Stimulated activated CD4-positive, alpha-beta T cell treated with anti-CD3 and anti-CD28 coated beads, TNF-alpha, amount 100 ng/mL, for 1 hour (primary cell): ENCODE results near the gene GRIP1.

Experiments
- DNase-seq, 3 donors: peaks; one replicate each; pipeline ENCODE4 v3.0.0-alpha.2; 2020; ENCODE audit warnings: low read depth in 3 of 3, low spot score in 1 of 3

GRIP1 gene

GRCh38 chr12:66694666-66695613 lies 16.1 kb upstream of the GRIP1 start:
- no peak for DNase-seq

DNA sequence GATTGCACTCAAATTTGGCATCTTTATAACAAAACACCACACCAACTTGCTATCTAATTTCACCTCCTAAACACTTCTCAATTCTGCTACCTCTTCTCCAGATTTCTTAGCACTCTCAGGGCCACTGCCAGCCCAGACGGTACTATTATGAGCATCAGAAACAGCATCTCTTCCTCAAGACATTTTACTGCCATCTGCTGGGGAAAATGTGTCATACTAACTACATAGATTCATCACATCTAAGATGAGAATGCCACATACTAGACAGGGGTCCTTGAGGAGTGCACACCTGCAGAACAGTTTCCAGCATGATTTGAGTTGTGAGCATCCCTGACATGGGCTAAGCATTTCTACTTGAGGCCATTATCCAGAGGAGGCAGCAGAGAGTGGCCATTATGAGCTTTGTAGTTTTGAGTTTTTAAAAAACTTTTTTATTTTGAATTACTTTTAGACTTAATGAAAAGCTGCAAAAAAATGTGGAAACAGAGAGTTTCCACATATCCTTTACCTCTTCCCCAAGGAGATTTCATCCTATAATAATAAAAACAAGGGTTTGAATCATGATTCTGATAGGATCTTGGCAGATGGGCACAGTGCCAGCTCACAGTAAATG lies 15.1 kb upstream of the GRIP1 start:
- no peak for DNase-seq

- DNase-seq: no peak
Measured at GRCh38 chr12:66692986-66693385, 14.1 kb upstream of the GRIP1 start.

DNA sequence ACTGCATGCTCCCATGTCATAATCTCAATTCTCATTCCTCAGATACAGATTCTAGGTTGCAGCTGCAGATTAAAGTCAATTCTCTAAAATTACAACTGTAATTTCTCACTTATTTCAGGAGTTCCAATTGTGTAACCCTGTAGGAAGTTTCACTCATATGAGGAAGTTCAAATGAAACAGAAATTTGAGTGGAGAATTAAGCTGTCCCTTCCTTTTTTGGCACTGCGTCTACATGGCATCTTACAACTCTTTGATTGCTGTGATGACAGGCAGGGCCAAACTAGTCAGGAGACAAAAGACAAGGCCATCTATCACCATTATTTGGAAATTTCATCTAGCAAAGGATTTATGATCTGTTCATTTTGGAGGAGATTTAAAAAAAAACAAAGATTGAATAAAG lies 13.3 kb upstream of the GRIP1 start:
- no peak for DNase-seq

GRCh38 chr12:66688846-66689439 lies 10.1 kb upstream of the GRIP1 start:
- no peak for DNase-seq

DNA sequence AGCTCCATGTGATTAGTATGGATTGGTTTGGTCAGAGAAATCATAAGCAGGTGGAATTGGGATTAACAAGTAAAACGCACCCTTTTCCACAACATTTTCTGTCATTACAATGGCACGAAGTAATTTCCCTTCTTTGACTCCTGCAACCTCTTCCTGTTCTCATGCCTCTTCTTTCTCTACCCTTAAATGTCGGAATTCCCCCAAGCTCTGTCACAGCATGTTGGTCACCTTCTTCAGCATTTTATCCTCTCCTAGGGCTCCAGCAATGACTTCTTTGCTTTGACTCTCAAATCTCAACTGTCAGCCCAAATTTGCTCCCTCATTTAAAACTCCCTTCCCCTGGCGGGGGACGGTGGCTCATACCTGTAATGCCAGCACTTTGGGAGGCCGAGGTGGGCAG lies 5.3 kb upstream of the GRIP1 start:
- no peak for DNase-seq

GRCh38 chr12:66683822-66684221 lies 4.9 kb upstream of the GRIP1 start:
- DNase-seq: no peak

GRCh38 chr12:66683073-66683472 lies 4.2 kb upstream of the GRIP1 start:
- DNase-seq: no peak

- no peak for DNase-seq
Measured at GRCh38 chr12:66679461-66680084, 697 bp upstream of the GRIP1 start.

DNA sequence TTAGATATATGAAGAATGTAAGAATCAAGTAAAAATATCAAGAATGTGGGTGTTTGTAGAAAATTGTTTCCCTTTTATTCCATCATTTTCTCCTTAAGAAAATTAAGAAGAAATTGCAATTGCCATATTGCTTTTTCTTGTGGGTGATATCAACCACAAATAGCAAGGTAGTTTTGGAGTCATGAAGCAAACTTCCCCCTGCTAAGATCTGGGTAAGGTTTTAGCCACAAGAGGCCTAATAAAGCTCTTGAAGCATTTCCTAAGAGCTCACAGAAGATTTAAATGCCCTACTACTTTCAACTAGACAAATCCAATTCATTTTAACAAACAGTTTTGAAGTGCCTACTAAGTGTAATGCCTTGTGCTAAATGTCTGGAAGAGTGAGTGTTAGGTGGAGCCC lies 2.6 kb downstream of the GRIP1 start:
- no peak for DNase-seq

- DNase-seq: no peak
Measured at GRCh38 chr12:66674495-66675122, 4.3 kb downstream of the GRIP1 start.

GRCh38 chr12:66669541-66669940 lies 9.3 kb downstream of the GRIP1 start:
- no peak for DNase-seq

- DNase-seq: no peak
Measured at GRCh38 chr12:66668311-66668710, 10.6 kb downstream of the GRIP1 start.

- DNase-seq: no peak
Measured at GRCh38 chr12:66667906-66668305, 11.0 kb downstream of the GRIP1 start.

DNA sequence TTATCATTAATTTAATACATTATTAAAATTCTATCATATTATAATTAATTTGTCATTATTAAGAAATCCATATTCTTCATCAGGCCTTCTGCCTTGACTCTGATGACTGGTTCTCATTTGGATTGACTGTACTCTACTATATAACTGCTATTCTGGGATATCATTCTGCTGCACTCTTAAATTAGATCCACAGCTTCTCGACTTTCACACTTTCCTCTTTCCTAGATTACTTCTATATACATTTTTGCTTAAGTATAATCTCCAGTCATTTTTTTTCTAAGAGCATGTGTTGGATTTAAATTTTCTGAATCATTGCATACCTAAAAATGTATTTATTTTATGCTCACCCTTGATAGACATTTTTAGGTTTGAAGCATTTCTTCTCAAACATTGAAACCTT lies 12.4 kb downstream of the GRIP1 start:
- no peak for DNase-seq

GRCh38 chr12:66665435-66665985 lies 13.4 kb downstream of the GRIP1 start:
- no peak for DNase-seq

DNA sequence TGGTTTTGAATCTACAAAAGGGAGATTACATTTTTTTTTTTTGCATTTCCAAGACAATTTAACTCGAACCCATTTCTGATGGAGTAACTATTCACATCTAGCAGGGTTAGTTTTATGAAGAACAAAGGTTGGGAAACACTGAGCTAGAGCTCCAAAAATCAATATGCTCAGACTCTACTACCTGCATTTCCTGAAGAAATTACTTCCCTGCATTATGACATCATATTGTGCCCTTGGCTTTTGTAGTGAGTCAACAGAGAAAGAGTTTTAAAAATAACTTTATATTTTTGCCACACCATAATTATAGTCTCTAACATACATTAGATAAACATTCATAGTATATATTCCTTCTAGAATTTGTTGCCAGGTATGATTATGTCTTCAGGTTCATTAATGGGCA lies 14.8 kb downstream of the GRIP1 start:
- DNase-seq: no peak

GRCh38 chr12:66663611-66664010 lies 15.3 kb downstream of the GRIP1 start:
- no peak for DNase-seq

DNA sequence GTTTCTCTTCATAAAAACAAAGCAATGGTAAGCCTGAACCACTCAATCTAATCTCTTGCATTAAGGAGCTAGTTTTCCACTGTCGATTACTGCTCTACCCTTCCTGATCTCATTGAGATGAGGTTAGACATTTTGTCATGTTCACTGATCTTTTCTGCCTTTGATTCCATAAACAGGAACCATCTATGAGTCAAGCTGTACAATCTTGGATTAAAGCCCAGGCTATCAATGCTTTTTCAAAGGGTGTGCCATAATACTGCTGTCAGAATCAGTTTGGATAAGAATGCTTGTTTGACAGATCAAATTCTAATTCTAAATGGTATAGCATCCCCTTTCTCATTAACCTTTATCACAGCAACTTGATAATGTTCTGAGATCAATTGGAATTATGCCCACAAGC lies 16.1 kb downstream of the GRIP1 start:
- DNase-seq: no peak

- no peak for DNase-seq
Measured at GRCh38 chr12:66662179-66662578, 16.7 kb downstream of the GRIP1 start.

DNA sequence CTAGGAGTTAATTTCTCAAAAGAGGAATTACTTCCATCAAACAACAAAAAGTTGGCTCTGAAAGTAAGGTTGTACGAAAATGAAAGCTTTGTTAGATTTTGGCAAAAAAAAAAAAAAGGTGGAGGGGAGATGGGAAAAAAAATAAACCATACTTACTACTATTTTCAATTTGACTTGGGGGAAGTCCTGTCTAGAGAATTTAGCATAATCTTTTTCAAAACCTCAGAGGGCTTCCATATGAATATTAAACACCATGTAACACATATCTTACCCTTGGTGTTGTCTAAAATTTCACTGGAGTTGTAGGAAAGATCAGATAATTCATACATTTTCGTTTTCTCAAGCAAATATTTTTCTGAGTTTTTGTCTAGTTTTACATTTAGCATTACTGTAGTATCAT lies 17.5 kb downstream of the GRIP1 start:
- DNase-seq: no peak
